Natural killer cell (primary cell): ENCODE data around the gene EPHA6. TPM values are rescaled to one million over a fixed set of nuclear protein-coding genes. Genes with fewer than 3 reads are reported as not detected.
"Not testable (repeated sequence)": the region's sequence is repeated elsewhere in the genome, so short reads cannot be mapped to it uniquely, and the experiment has no call there.

Experiments
- ATAC-seq, 3 donors: fragments of 150-1000 bp in 2 of 3; fragments of 200-7000 bp in 1 of 3; cut with Tn5 transposase; 1 replicate in 1 of 3; 2 replicates in 2 of 3; pipeline ENCODE4 v1.10.0; 2021; ENCODE audit warnings: mild to moderate bottlenecking in 2 of 3, moderate library complexity in 2 of 3
- DNase-seq, 2 donors: peaks; one replicate each; pipeline versions ENCODE4 v3.0.0 to v3.0.0-alpha.2; 2013 to 2021; ENCODE audit warnings: mixed read lengths in 1 of 2
- H3K27ac ChIP-seq: one replicate; pipeline ENCODE4 v1.5.1; 2013; ENCODE audit warnings: mild to moderate bottlenecking, low read length
- H3K27me3 ChIP-seq: one replicate; pipeline ENCODE4 v1.6.1; 2013; ENCODE audit warnings: low read length; ENCODE audit not compliant: control insufficient read depth, insufficient read depth
- H3K36me3 ChIP-seq: one replicate; pipeline ENCODE4 v1.6.1; 2013; ENCODE audit warnings: low read length; ENCODE audit not compliant: control insufficient read depth, insufficient read depth
- H3K4me1 ChIP-seq: one replicate; pipeline ENCODE4 v1.6.1; 2013; ENCODE audit warnings: low read length; ENCODE audit not compliant: control insufficient read depth, insufficient read depth
- H3K4me3 ChIP-seq: one replicate; pipeline ENCODE4 v1.5.1; 2013; ENCODE audit warnings: low read length
- H3K9me3 ChIP-seq: one replicate; pipeline ENCODE4 v1.6.1; 2013; ENCODE audit warnings: low read length; ENCODE audit not compliant: control insufficient read depth, insufficient read depth
- H3K27ac Mint-ChIP-seq, 2 donors: one replicate each; pipeline ENCODE4 v1.8.0; 2022; ENCODE audit warnings: mild to moderate bottlenecking in 2 of 2, mixed read lengths in 2 of 2, moderate library complexity in 1 of 2
- H3K27me3 Mint-ChIP-seq, 2 donors: one replicate each; pipeline ENCODE4 v1.8.0; 2022; ENCODE audit warnings: low read depth in 2 of 2, mixed read lengths in 2 of 2
- H3K36me3 Mint-ChIP-seq: one replicate; pipeline ENCODE4 v1.8.0; 2022; ENCODE audit warnings: mixed read lengths
- H3K4me1 Mint-ChIP-seq, 2 donors: one replicate each; pipeline ENCODE4 v1.8.0; 2022; ENCODE audit warnings: mixed read lengths in 2 of 2
- H3K4me3 Mint-ChIP-seq: one replicate; pipeline ENCODE4 v1.8.0; 2022; ENCODE audit warnings: mild to moderate bottlenecking, moderate library complexity, mixed read lengths
- H3K9me3 Mint-ChIP-seq, 2 donors: one replicate each; pipeline ENCODE4 v1.8.0; 2022; ENCODE audit warnings: mixed read lengths in 2 of 2
- WGBS: methylation state at CpG from one replicate; pipeline ENCODE4 v1.1.7; 2013; ENCODE audit warnings: missing lambda C conversion rate; ENCODE audit not compliant: insufficient coverage; 5-methylcytosine and 5-hydroxymethylcytosine counted together
- intact Hi-C: fragments of 100-400 bp; cut with micrococcal nuclease; formaldehyde crosslinking; loops from one replicate; pipeline ENCODE4 v1.14.2; 2022
- total RNA-seq, 4 donors: library from RNA; stranded (reverse); fragments of 120-200 nt in 1 of 4; gene quantifications; one replicate each; pipeline versions ENCODE4 v1.2.3 to v1.2.4, GENCODE V29; 2013 to 2022
- TF ChIP-seq, protein P1 (sequence below): fragments of 200-600 bp; IDR thresholded peaks from one replicate; pipeline ENCODE4 v1.8.0; 2022; ENCODE audit warnings: antibody characterized with exemption

The EPHA6 gene
- total RNA-seq, 3 donors from 2014 or later (not counting 1 experiment from before 2014, with no cell fraction given) = not detected

DNA sequence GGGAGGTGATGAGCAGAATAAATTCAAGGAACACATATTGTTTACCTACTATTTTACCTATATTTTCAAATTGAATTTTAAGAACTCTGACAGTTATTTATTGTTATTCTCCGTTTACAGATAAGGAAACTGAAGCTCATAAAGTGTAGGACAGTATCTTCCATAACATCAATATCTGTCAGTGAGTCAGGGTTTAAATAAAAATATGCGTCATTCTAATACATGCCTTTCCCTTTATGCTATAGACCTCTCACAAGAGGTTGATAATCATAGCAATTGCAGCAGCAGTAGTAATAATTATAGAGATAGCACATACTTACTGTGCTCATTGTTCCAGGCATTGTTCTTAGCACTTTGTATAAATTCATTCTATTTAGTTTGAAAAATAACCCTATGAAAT is 101.1 kb downstream of the EPHA6 start:
- H3K36me3 ChIP-seq = no peaks in the 10 kb centered on the region
- no peak for DNase-seq
- H3K27ac Mint-ChIP-seq = no peak overlapping the region
- peaks cover 9% of the 10 kb centered on the region for H3K36me3 Mint-ChIP-seq
- H3K4me1 Mint-ChIP-seq = no peaks in the 10 kb centered on the region
- H3K4me3 Mint-ChIP-seq = no peak overlapping the region
- H3K27ac ChIP-seq = no peak overlapping the region
- no peaks in the 10 kb centered on the region for H3K9me3 ChIP-seq
- intact Hi-C loops = no loop called here
- TF ChIP-seq, protein P1, sequence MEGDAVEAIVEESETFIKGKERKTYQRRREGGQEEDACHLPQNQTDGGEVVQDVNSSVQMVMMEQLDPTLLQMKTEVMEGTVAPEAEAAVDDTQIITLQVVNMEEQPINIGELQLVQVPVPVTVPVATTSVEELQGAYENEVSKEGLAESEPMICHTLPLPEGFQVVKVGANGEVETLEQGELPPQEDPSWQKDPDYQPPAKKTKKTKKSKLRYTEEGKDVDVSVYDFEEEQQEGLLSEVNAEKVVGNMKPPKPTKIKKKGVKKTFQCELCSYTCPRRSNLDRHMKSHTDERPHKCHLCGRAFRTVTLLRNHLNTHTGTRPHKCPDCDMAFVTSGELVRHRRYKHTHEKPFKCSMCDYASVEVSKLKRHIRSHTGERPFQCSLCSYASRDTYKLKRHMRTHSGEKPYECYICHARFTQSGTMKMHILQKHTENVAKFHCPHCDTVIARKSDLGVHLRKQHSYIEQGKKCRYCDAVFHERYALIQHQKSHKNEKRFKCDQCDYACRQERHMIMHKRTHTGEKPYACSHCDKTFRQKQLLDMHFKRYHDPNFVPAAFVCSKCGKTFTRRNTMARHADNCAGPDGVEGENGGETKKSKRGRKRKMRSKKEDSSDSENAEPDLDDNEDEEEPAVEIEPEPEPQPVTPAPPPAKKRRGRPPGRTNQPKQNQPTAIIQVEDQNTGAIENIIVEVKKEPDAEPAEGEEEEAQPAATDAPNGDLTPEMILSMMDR = no peak
- no peak for ATAC-seq
- H3K27me3 ChIP-seq = no peaks in the 10 kb centered on the region
- no peak overlapping the region for H3K4me3 ChIP-seq
- peaks cover 7 to 8% of the 10 kb centered on the region in 2 donors for H3K9me3 Mint-ChIP-seq
- H3K4me1 ChIP-seq = no peaks in the 10 kb centered on the region
- WGBS = no CpG with 5 or more reads among the region's 2 CpGs
- no peaks in the 10 kb centered on the region for H3K27me3 Mint-ChIP-seq

DNA sequence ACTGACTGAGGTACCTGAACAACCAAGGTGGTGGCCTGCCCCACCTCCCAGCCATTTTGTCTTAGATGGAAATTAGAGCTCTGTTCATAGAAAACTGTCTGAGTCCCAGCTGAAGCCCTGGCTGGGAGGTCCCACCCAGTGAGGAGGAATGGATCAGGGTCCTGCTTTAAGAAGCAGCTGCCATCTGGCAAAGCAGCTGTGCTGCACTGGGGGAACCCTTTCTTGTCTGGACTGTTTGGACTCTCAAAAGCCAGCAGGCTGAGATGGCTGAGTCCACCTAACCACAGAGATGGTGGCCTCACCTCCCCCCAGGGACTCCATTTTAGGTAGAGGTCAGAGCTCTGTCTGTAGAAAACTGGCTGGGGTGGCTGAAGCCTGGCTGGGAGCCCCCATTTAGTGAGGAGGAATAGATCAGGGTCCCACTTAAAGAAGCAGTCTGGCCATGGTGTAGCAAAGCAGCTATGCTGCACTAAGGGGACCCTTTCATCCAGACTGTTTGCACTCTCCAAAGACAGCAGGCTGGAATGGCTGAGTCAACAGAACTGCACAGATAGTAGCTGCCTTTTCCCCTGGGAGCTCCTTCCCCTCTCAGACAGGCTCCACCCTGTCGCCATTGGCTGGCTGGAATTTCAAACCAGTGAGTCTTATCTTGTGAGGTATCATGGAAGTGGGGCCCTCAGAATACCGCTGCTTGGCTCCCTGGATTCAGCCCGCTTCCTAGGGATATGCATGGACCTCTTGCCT is 116.9 kb downstream of the EPHA6 start:
- H3K36me3 Mint-ChIP-seq = peaks cover 8% of the 10 kb centered on the region
- TF ChIP-seq, protein P1 = no peak
- H3K27ac Mint-ChIP-seq = no peak overlapping the region
- DNase-seq = no peak
- Histone ChIP-seq H3K4me3 (no peak overlapping the region), H3K27ac (no peak overlapping the region), H3K36me3 (no peaks in the 10 kb centered on the region), H3K9me3 (peaks cover 27% of the 10 kb centered on the region), H3K4me1 (no peaks in the 10 kb centered on the region), H3K27me3 (no peaks in the 10 kb centered on the region)
- ATAC-seq = no peak
- H3K4me1 Mint-ChIP-seq = no peaks in the 10 kb centered on the region
- H3K27me3 Mint-ChIP-seq = no peaks in the 10 kb centered on the region
- intact Hi-C loops = no loop called here
- peaks cover 13 to 23% of the 10 kb centered on the region in 2 donors for H3K9me3 Mint-ChIP-seq
- WGBS = 85% methylated on average over 2 of the region's 3 CpGs
- no peak overlapping the region for H3K4me3 Mint-ChIP-seq

DNA sequence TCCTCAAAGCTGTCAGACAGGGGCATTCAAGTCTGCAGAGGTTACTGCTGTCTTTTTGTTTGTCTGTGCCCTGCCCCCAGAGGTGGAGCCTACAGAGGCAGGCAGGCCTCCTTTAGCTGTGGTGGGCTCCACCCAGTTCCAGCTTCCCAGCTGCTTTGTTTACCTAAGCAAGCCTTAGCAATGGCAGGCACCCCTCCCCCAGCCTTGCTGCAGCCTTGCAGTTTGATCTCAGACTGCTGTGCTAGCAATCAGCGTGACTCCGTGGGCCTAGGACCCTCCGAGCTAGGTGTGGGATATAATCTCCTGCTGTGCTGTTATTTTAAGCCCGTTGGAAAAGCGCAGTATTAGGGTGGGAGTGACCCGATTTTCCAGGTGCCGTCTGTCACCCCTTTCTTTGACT is 127.7 kb downstream of the EPHA6 start:
- H3K4me1 Mint-ChIP-seq, H3K27me3 Mint-ChIP-seq, H3K4me3 Mint-ChIP-seq, H3K4me1 ChIP-seq, ATAC-seq, intact Hi-C loops, H3K27me3 ChIP-seq, H3K36me3 ChIP-seq, H3K9me3 ChIP-seq, DNase-seq, H3K27ac Mint-ChIP-seq, H3K27ac ChIP-seq, H3K4me3 ChIP-seq, H3K36me3 Mint-ChIP-seq: not testable (repeated sequence)
- H3K9me3 Mint-ChIP-seq = peaks cover 12 to 23% of the 10 kb centered on the region in 2 donors
- 80% methylated on average over 7 of the region's 7 CpGs for WGBS

DNA sequence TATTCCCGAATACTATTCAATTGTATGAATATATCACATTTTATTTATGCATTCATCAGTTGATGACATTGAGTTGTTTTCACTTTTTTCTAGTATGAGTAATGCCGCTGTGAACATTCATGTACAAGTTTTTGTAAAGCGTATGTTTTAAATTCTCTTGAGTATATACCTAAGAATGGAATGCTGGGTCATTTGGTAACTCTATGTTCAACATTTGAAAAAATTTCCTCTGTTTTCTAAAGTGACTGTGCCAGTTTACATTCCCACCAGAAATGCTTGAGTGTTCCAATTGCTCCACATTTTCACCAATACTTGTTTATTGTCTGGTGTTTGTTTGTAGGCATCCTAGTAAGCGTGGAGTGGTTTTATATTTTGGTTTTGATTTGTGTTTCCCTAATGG is 144.5 kb downstream of the EPHA6 start:
- H3K4me3 Mint-ChIP-seq = no peak overlapping the region
- 100% methylated on average over 2 of the region's 4 CpGs for WGBS
- H3K9me3 Mint-ChIP-seq = peaks cover 13 to 21% of the 10 kb centered on the region in 2 donors
- peaks cover 5% of the 10 kb centered on the region for H3K36me3 Mint-ChIP-seq
- Histone ChIP-seq H3K27ac (no peak overlapping the region), H3K9me3 (peaks cover 4% of the 10 kb centered on the region), H3K27me3 (no peaks in the 10 kb centered on the region), H3K4me1 (no peaks in the 10 kb centered on the region), H3K4me3 (no peak overlapping the region), H3K36me3 (no peaks in the 10 kb centered on the region)
- no peak overlapping the region for H3K27ac Mint-ChIP-seq
- DNase-seq (no peak), ATAC-seq (no peak)
- H3K4me1 Mint-ChIP-seq = no peaks in the 10 kb centered on the region
- no peaks in the 10 kb centered on the region for H3K27me3 Mint-ChIP-seq
- TF ChIP-seq, protein P1 = no peak
- intact Hi-C loops = no loop called here
